ENCODE measurements around the gene ERGIC1. TPM values are rescaled to one million over a fixed set of nuclear protein-coding genes. Genes with fewer than 3 reads are reported as not detected.
A peak's percentile ranks its signal among the peaks of the same experiment; 100 is the strongest.

ERGIC1 gene
- total RNA-seq, 8 experiments from 2014 or later: 31.7 to 98.4 (median 57.7) TPM

DNA sequence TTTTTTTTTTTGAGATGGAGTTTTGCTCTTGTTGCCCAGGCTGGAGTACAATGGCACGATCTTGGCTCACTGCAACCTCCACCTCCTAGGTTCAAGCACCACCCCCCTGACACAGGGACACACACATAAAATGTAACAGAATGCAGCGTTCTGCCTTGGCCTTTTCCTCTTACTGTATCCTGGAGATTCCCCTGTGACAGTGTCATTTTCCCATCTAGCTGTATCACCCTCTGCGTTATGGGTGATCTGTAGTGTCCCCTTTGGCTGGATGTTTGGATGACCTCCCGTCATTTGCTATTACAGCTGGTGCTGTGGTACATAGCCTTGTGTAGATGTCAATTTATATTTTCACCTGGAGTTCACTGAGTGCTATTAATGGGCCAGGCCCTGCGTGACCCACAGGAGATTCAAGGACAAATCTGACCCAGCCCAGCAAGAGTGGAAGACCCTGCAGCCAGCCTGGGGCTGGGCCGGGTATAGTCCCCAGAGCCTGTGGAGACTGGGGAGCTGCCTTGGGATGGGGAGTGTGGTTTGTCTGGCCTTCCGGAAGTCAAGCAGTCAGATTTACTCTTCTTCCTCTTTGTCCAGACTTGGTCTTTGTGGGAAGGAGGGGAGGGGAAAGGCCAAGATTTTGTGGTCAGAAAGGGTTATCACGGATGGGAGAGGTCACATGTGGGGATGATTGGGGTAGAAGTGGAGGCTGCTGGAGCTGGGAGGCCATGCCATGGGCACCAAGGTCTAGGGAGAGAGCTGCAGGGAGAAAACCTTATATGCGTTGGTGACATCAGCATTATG is 43.6 kb downstream of the ERGIC1 start:
- H3K4me1 ChIP-seq (replicated peaks in 1 of 2): peaks cover 21 to 48% of the 10 kb centered on the region in 2 donors
- in situ Hi-C loops (cut with MboI; ENCODE audit: low pct_unique_long_range_greater_than_20kb in 2 of 9, low sequenced_read_pairs in 9 of 9, unreplicated experiment in 9 of 9): no loop called here
- 73 to 100% (median 100%) methylated on average over 1 to 4 of the region's 9 CpGs; no CpG with 5 or more reads in 3 of the 10 experiments for WGBS, 10 experiments
- H3K4me3 ChIP-seq: no peak overlapping the region
- H3K27ac ChIP-seq: no peak overlapping the region
- ATAC-seq (replicated peaks in 6 of 8): no peak

DNA sequence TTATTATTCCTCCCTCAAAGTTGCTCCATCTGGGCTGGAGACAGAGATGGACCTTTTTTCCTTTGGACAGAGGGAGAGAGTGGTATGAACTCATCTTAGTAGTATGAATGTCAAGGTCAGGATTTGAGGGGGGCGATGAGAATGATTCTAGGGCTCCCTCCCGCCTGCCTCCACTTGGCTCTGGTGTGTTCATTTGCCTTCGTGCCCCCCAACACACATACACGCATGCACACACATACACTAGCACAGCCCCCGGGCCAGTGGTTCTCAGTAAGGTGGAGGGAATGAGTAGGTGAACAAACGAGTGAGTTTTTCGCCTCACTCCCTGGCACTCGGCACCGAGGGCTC is 44.5 kb downstream of the ERGIC1 start:
- Histone ChIP-seq H3K4me3 (no peak overlapping the region), H3K27ac (no peak overlapping the region), H3K4me1 (replicated peaks in 1 of 2) (peaks cover 14 to 39% of the 10 kb centered on the region in 2 donors)
- ATAC-seq (replicated peaks in 6 of 8): no peak
- WGBS, 10 experiments: 86 to 100% (median 90%) methylated on average over 3 to 8 of the region's 9 CpGs; no CpG with 5 or more reads in 5 of the 10 experiments
- in situ Hi-C loops (cut with MboI; ENCODE audit: low pct_unique_long_range_greater_than_20kb in 2 of 9, low sequenced_read_pairs in 9 of 9, unreplicated experiment in 9 of 9): no loop called here

DNA sequence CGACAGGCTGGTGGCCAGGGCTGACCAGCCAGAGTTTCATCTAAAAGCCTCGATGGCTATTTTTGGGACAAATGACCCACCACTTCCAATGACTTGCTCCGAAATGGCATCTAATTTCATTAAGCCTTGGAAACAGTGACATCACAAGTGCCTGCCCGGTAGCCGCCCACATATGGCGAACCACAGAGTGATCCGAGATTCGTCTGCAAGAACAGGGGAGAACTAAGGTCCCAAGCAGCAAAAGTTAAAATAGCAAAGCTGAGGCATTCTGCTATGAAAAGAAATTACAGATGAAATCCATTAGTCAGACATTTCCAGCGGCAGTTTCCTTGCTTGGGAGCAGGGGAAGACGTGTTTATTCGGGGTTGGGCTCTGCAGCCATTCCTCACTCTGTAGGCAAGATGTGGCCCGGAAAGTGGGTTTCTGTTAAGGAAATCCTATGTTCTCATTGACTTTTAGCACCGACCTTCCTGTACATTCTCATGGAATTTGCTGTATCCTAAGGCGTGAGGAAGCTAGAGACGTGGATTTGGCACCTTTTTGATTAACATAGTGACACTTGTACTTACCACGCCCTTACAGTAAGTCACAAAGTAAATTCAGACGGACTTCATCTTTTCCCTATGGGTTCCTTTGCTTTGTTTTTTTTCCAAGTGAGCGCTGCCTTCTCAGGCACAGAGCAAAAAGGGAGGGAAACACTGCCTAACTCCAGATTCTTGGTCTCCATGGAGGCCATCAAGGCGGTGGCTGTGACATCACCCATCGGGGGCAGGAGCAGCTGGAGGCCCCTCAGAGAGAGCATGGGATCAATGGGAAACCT is 45.1 kb downstream of the ERGIC1 start:
- in situ Hi-C loops (cut with MboI; ENCODE audit: low pct_unique_long_range_greater_than_20kb in 2 of 9, low sequenced_read_pairs in 9 of 9, unreplicated experiment in 9 of 9): no loop called here
- ATAC-seq (replicated peaks in 6 of 8): peak in 7 of 8 experiments; percentile 60 to 84 (median 77)
- peaks cover 14 to 39% of the 10 kb centered on the region in 2 donors for H3K4me1 ChIP-seq (replicated peaks in 1 of 2)
- H3K4me3 ChIP-seq: no peak overlapping the region
- 0 to 100% (median 85%) methylated on average over 1 to 16 of the region's 20 CpGs; no CpG with 5 or more reads in 1 of the 10 experiments for WGBS, 10 experiments
- peak overlapping the region in 1 of 2 donors; percentile 53 for H3K27ac ChIP-seq

DNA sequence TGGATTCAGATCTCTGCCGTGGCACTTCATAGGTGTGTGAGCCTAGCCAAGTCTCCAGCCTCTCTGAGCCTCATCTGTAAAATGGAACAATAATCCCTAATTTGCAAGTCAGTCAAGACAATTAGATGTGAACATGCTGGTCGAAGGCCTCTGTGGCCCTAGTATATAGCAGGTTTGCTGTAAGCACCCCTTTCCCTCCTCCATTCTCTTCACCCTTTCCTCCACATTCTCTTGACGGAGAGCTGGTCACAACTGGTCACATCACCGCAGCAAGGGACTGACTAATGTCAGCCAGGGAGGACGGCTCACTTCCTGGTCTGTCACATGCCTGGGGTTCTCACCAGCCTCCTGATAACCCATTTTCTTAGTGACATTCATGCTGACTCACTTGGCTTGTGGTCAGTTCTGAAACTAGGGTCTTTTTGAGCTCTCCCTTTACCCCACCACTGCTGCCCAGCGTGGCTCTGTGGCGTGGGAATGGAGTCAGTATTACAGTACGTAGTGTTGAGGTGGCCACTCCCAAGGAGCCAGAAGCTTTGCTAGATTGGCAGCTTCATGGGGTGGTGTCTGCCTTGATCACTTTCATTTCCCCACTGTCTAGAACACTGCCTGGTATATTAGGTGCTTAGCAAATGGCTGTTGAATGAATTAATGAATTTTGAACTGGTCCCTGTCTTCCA is 47.8 kb downstream of the ERGIC1 start:
- Histone ChIP-seq H3K27ac (no peak overlapping the region), H3K4me3 (no peak overlapping the region), H3K4me1 (replicated peaks in 1 of 2) (peaks cover 0 to 19% of the 10 kb centered on the region in 2 donors)
- in situ Hi-C loops (cut with MboI; ENCODE audit: low pct_unique_long_range_greater_than_20kb in 2 of 9, low sequenced_read_pairs in 9 of 9, unreplicated experiment in 9 of 9): no loop called here
- 20 to 100% (median 86%) methylated on average over 1 to 8 of the region's 8 CpGs; no CpG with 5 or more reads in 1 of the 10 experiments for WGBS, 10 experiments
- peak in 2 of 8 experiments; percentile 12 to 46 for ATAC-seq (replicated peaks in 6 of 8)

GRCh38 chr5:172883066-172883465 is 49.0 kb downstream of the ERGIC1 start:
- Histone ChIP-seq H3K27ac (no peak overlapping the region), H3K4me3 (no peak overlapping the region), H3K4me1 (replicated peaks in 1 of 2) (peaks cover 0 to 16% of the 10 kb centered on the region in 2 donors)
- no peak for ATAC-seq (replicated peaks in 6 of 8)
- in situ Hi-C loops (cut with MboI; ENCODE audit: low pct_unique_long_range_greater_than_20kb in 2 of 9, low sequenced_read_pairs in 9 of 9, unreplicated experiment in 9 of 9): no loop called here
- 67 to 100% (median 92%) methylated on average over 1 to 3 of the region's 3 CpGs; no CpG with 5 or more reads in 2 of the 10 experiments for WGBS, 10 experiments

DNA sequence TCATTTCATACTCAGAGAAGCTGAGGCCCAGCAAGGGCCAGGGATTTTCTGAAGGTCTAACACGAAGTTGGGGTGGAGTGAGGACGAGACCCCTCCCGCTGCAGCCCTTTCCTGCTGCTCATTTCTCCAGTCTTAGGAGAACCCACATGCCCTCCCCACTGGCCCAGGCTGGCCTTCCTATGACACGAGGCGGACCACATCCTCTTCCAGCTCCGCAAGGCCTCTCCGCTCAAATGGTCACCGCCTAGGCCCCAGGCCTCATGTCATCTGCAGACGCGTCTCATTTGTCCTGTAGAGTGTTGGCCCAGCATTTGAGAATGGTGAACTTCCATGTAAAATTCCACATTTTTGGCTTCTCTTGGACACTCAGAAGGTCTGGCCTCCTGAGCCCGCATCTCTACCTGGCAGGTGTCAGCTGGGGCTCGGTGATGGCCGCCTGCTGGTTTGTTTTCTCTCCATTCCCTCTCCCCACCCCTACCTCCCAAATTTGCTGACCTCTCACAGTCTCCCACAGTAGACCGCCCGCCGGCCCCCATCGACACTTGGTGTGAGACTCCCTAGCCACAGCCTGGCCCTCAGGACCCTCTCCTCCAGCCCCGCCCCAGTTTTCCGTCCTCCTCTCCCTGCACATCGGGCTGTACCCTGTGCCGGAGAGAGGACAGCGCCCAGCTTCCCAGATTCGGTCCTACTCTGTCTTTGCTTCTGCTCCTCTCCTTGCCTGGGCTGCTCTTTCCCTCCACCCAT is 51.7 kb downstream of the ERGIC1 start:
- WGBS, 10 experiments: 67 to 100% (median 94%) methylated on average over 1 to 5 of the region's 23 CpGs; no CpG with 5 or more reads in 5 of the 10 experiments
- H3K4me1 ChIP-seq (replicated peaks in 1 of 2): peaks cover 0 to 4% of the 10 kb centered on the region in 2 donors
- H3K4me3 ChIP-seq: no peak overlapping the region
- ATAC-seq (replicated peaks in 6 of 8): no peak
- H3K27ac ChIP-seq: no peak overlapping the region
- in situ Hi-C loops (cut with MboI; ENCODE audit: low pct_unique_long_range_greater_than_20kb in 2 of 9, low sequenced_read_pairs in 9 of 9, unreplicated experiment in 9 of 9): no loop called here

GRCh38 chr5:172886476-172886875 is 52.4 kb downstream of the ERGIC1 start:
- in situ Hi-C loops (cut with MboI; ENCODE audit: low pct_unique_long_range_greater_than_20kb in 2 of 9, low sequenced_read_pairs in 9 of 9, unreplicated experiment in 9 of 9): no loop called here
- Histone ChIP-seq H3K4me1 (replicated peaks in 1 of 2) (peaks cover 0 to 4% of the 10 kb centered on the region in 2 donors), H3K4me3 (no peak overlapping the region), H3K27ac (no peak overlapping the region)
- ATAC-seq (replicated peaks in 6 of 8): no peak
- WGBS, 10 experiments: 20 to 100% (median 88%) methylated on average over 1 to 4 of the region's 6 CpGs; no CpG with 5 or more reads in 3 of the 10 experiments

GRCh38 chr5:172886974-172887501 is 53.0 kb downstream of the ERGIC1 start:
- 16 to 93% (median 68%) methylated on average over 3 to 8 of the region's 17 CpGs; no CpG with 5 or more reads in 4 of the 10 experiments for WGBS, 10 experiments
- no peak overlapping the region for H3K27ac ChIP-seq

GRCh38 chr5:172887692-172888091 is 53.6 kb downstream of the ERGIC1 start:
- in situ Hi-C loops (cut with MboI; ENCODE audit: low pct_unique_long_range_greater_than_20kb in 2 of 9, low sequenced_read_pairs in 9 of 9, unreplicated experiment in 9 of 9): no loop called here
- Histone ChIP-seq H3K4me1 (replicated peaks in 1 of 2) (peaks cover 0 to 4% of the 10 kb centered on the region in 2 donors), H3K4me3 (no peak overlapping the region), H3K27ac (no peak overlapping the region)
- no peak for ATAC-seq (replicated peaks in 6 of 8)
- WGBS, 10 experiments: 29 to 93% (median 73%) methylated on average over 1 to 3 of the region's 8 CpGs; no CpG with 5 or more reads in 5 of the 10 experiments

More at GRCh38 chr5:172886974-172887501, 53.0 kb downstream of the ERGIC1 start:
- in situ Hi-C loops (cut with MboI; ENCODE audit: low pct_unique_long_range_greater_than_20kb in 2 of 9, low sequenced_read_pairs in 9 of 9, unreplicated experiment in 9 of 9): no loop called here
- Histone ChIP-seq H3K4me3 (no peak overlapping the region), H3K4me1 (replicated peaks in 1 of 2) (peaks cover 0 to 4% of the 10 kb centered on the region in 2 donors)
- ATAC-seq (replicated peaks in 6 of 8): peak in 2 of 8 experiments; percentile 46 to 68

- in situ Hi-C loops (cut with MboI; ENCODE audit: low pct_unique_long_range_greater_than_20kb in 2 of 9, low sequenced_read_pairs in 9 of 9, unreplicated experiment in 9 of 9): no loop called here
- 90 to 100% methylated on average over 1 to 2 of the region's 6 CpGs; no CpG with 5 or more reads in 8 of the 10 experiments for WGBS, 10 experiments
- peaks cover 0 to 4% of the 10 kb centered on the region in 2 donors for H3K4me1 ChIP-seq (replicated peaks in 1 of 2)
- no peak overlapping the region for H3K27ac ChIP-seq
- ATAC-seq (replicated peaks in 6 of 8): no peak
- no peak overlapping the region for H3K4me3 ChIP-seq
Measured at GRCh38 chr5:172890659-172891058, 56.6 kb downstream of the ERGIC1 start.

GRCh38 chr5:172891716-172892421 is 57.8 kb downstream of the ERGIC1 start:
- in situ Hi-C loops (cut with MboI; ENCODE audit: low pct_unique_long_range_greater_than_20kb in 2 of 9, low sequenced_read_pairs in 9 of 9, unreplicated experiment in 9 of 9): no loop called here
- peak in 1 of 8 experiments; percentile 72 for ATAC-seq (replicated peaks in 6 of 8)
- Histone ChIP-seq H3K4me1 (replicated peaks in 1 of 2) (peaks cover 0 to 4% of the 10 kb centered on the region in 2 donors), H3K27ac (no peak overlapping the region), H3K4me3 (no peak overlapping the region)
- WGBS, 10 experiments: 60 to 100% (median 86%) methylated on average over 1 to 7 of the region's 7 CpGs; no CpG with 5 or more reads in 2 of the 10 experiments

Measured in motor neuron (in vitro differentiated cells).